IPS DF 4.7 (cell line): Measurements from ENCODE around the gene CTSW.

Source experiments
- DNase-seq: peaks from one replicate; pipeline ENCODE4 v3.0.0-alpha.2; 2013; ENCODE audit warnings: low spot score; ENCODE audit errors: extremely low read depth

Gene CTSW

GRCh38 chr11:65927904-65928397 is 48.3 kb downstream of the CTSW start:
- DNase-seq: no peak

DNA sequence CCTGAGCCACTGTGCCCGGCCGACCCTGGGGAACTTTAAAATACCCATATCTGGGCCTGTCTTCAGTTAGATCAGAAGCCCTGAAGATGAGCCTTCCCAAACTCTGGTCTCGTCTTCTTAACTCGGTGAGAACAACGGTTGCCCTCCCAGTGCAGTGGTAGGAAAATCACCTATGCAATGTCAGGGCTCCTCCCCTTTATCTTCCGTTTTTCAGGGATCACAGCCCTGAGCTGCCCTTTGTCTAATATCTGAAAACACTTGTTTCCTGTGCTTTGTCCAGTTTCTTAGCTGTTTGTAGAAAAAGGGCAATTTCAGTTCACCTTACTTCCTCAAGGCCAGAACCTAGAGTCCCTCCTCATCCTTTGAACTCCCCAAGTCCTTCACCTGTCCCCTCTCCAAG is 49.0 kb downstream of the CTSW start:
- DNase-seq: no peak

DNA sequence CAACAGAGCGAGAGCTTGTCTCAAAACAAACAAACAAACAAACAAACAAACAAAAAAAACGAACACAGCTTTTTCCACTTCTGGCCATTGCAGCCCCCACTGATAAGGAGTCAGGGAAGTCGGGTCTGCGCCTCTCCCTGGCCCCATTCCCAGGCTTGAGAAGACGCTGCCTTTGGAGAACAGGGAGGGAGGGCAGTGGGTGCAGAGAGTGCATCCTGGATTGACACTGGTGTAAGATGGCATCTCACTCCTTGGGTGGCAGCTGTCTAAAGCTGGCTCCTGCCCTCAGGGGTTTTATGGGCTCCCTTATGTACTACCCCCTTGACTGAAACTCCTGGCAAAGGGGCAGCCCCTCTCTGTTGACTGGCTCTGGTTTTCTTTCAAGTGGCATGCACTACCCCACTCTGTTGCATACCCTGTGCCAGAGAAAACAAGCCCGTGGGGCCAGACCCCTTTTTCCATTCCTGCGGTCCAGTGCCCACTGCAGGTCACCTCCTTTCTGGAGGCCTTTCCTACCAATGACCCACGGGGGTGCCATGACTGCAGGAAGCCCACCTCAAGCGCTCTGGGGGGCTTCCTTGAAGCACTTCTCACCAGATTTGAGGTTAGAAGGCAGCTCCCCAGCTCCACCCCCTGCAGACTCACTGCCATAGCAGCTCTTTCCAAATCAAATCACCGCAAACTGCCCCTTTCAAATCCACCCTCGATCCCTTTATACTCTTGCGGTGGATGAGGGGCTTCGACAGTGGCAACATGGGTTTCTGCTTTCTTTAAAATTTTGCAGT is 52.3 kb downstream of the CTSW start:
- DNase-seq: no peak

GRCh38 chr11:65932558-65932919 is 52.9 kb downstream of the CTSW start:
- DNase-seq: no peak
